ENCODE data around the gene SGPL1.

DNA sequence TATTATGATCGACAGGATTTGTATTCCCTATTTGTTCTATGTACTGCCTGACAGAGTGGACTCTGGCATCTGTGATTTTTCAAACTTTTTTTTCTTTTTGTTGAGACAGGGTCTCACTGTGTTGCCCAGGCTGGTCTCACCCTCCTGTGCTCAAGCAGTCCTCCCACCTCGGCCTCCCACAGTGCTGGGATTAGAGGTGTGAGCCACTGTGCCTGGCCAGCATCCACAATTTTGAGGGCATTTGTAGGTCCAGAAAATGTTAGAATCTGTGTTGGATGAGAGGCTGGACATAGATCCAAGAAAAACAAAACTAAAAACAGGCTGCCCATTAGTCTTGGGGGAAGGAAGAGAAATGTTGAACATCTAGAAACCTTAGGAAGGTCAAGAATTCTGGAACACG, 34.3 kb downstream of the SGPL1 start:
- TF ChIP-seq, protein P1, sequence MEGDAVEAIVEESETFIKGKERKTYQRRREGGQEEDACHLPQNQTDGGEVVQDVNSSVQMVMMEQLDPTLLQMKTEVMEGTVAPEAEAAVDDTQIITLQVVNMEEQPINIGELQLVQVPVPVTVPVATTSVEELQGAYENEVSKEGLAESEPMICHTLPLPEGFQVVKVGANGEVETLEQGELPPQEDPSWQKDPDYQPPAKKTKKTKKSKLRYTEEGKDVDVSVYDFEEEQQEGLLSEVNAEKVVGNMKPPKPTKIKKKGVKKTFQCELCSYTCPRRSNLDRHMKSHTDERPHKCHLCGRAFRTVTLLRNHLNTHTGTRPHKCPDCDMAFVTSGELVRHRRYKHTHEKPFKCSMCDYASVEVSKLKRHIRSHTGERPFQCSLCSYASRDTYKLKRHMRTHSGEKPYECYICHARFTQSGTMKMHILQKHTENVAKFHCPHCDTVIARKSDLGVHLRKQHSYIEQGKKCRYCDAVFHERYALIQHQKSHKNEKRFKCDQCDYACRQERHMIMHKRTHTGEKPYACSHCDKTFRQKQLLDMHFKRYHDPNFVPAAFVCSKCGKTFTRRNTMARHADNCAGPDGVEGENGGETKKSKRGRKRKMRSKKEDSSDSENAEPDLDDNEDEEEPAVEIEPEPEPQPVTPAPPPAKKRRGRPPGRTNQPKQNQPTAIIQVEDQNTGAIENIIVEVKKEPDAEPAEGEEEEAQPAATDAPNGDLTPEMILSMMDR (IDR thresholded peaks at IDR 0.05 in 2 of 3, conservative IDR thresholded peaks at IDR 0.05 in 1 of 3; ENCODE audit: borderline replicate concordance in 1 of 3, insufficient read depth in 1 of 3, low read depth in 2 of 3, low read length in 2 of 3): no peak
- TF ChIP-seq POLR2AphosphoS5 (IDR thresholded peaks at IDR 0.05; ENCODE audit: low read depth, low read length) (no peak), EGR1 (IDR thresholded peaks at IDR 0.05; ENCODE audit: low read depth) (no peak), EZH2phosphoT487 (IDR thresholded peaks at IDR 0.05; ENCODE audit: borderline replicate concordance) (no peak), POLR2A (IDR thresholded peaks at IDR 0.05; ENCODE audit: borderline replicate concordance, extremely low read depth, insufficient read depth, insufficient read length) (no peak), JUND (IDR thresholded peaks at IDR 0.05) (no peak), RAD21 (IDR thresholded peaks at IDR 0.05; ENCODE audit: low read depth) (no peak), TCF7L2 (IDR thresholded peaks at IDR 0.05; ENCODE audit: borderline replicate concordance, extremely low read depth, insufficient read depth, insufficient read length) (no peak), CEBPB (IDR thresholded peaks at IDR 0.05; ENCODE audit: low read depth) (no peak), SP1 (IDR thresholded peaks at IDR 0.05; ENCODE audit: low read depth) (no peak), ELF1 (IDR thresholded peaks at IDR 0.05; ENCODE audit: borderline replicate concordance, low read depth) (no peak)
- TF ChIP-seq, protein P2, sequence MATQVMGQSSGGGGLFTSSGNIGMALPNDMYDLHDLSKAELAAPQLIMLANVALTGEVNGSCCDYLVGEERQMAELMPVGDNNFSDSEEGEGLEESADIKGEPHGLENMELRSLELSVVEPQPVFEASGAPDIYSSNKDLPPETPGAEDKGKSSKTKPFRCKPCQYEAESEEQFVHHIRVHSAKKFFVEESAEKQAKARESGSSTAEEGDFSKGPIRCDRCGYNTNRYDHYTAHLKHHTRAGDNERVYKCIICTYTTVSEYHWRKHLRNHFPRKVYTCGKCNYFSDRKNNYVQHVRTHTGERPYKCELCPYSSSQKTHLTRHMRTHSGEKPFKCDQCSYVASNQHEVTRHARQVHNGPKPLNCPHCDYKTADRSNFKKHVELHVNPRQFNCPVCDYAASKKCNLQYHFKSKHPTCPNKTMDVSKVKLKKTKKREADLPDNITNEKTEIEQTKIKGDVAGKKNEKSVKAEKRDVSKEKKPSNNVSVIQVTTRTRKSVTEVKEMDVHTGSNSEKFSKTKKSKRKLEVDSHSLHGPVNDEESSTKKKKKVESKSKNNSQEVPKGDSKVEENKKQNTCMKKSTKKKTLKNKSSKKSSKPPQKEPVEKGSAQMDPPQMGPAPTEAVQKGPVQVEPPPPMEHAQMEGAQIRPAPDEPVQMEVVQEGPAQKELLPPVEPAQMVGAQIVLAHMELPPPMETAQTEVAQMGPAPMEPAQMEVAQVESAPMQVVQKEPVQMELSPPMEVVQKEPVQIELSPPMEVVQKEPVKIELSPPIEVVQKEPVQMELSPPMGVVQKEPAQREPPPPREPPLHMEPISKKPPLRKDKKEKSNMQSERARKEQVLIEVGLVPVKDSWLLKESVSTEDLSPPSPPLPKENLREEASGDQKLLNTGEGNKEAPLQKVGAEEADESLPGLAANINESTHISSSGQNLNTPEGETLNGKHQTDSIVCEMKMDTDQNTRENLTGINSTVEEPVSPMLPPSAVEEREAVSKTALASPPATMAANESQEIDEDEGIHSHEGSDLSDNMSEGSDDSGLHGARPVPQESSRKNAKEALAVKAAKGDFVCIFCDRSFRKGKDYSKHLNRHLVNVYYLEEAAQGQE (IDR thresholded peaks at IDR 0.05; ENCODE audit: low read depth): no peak
- TF ChIP-seq, protein P3, sequence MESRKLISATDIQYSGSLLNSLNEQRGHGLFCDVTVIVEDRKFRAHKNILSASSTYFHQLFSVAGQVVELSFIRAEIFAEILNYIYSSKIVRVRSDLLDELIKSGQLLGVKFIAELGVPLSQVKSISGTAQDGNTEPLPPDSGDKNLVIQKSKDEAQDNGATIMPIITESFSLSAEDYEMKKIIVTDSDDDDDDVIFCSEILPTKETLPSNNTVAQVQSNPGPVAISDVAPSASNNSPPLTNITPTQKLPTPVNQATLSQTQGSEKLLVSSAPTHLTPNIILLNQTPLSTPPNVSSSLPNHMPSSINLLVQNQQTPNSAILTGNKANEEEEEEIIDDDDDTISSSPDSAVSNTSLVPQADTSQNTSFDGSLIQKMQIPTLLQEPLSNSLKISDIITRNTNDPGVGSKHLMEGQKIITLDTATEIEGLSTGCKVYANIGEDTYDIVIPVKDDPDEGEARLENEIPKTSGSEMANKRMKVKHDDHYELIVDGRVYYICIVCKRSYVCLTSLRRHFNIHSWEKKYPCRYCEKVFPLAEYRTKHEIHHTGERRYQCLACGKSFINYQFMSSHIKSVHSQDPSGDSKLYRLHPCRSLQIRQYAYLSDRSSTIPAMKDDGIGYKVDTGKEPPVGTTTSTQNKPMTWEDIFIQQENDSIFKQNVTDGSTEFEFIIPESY (IDR thresholded peaks at IDR 0.05; ENCODE audit: extremely low read depth, insufficient replicate concordance, low read length): no peak

All from HCT116 (cell line).